Neural cell (in vitro differentiated cells): ENCODE measurements around the gene DLL1. TPM values are rescaled to one million over a fixed set of nuclear protein-coding genes. Genes with fewer than 3 reads are reported as not detected.

Source experiments
- H2AFZ ChIP-seq: fragments of 200-600, 300-800 bp; sonication (generic), shearing (Covaris generic); 2 replicates; pipeline ENCODE4 v1.6.0; 2014; ENCODE audit warnings: low read depth, mild to moderate bottlenecking, antibody characterized with exemption, low read length, moderate library complexity
- H3F3A ChIP-seq: fragments of 200-600 bp; shearing (Covaris generic); 2 replicates; pipeline ENCODE4 v1.6.1; 2016; ENCODE audit warnings: mild to moderate bottlenecking, moderate library complexity, mixed read lengths, antibody characterized with exemption, low read length; ENCODE audit not compliant: insufficient read depth, poor library complexity, severe bottlenecking
- H3K27ac ChIP-seq: fragments of 200-600, 300-800 bp; sonication (generic), shearing (Covaris generic); 2 replicates; pipeline ENCODE4 v1.5.1; 2014; ENCODE audit warnings: mild to moderate bottlenecking, low read length, moderate library complexity
- H3K27me3 ChIP-seq: fragments of 300-800, 200-600 bp; sonication (generic), shearing (Covaris generic); 2 replicates; pipeline ENCODE4 v1.6.0; 2014; ENCODE audit warnings: mild to moderate bottlenecking, low read depth, low read length, moderate library complexity; ENCODE audit not compliant: insufficient read depth
- H3K36me3 ChIP-seq: fragments of 300-800, 200-600 bp; sonication (generic), shearing (Covaris generic); 2 replicates; pipeline ENCODE4 v1.5.1; 2014; ENCODE audit warnings: mild to moderate bottlenecking, antibody characterized with exemption, low read length, moderate library complexity; ENCODE audit not compliant: insufficient read depth
- H3K4me2 ChIP-seq: fragments of 300-800, 200-600 bp; sonication (generic), shearing (Covaris generic); 2 replicates; pipeline ENCODE4 v1.6.0; 2014; ENCODE audit warnings: mild to moderate bottlenecking, low read length
- H3K4me3 ChIP-seq: fragments of 300-800, 200-600 bp; sonication (generic), shearing (Covaris generic); 2 replicates; pipeline ENCODE4 v1.5.1; 2014; ENCODE audit warnings: mild to moderate bottlenecking, low read length, moderate library complexity
- H3K79me2 ChIP-seq: fragments of 200-600 bp; shearing (Covaris generic); replicated peaks from 2 replicates; pipeline ENCODE4 v1.6.0; 2014; ENCODE audit warnings: mild to moderate bottlenecking, low read length, moderate library complexity; ENCODE audit not compliant: insufficient read depth
- H3K9ac ChIP-seq: fragments of 300-800, 200-600 bp; sonication (generic), shearing (Covaris generic); 2 replicates; pipeline ENCODE4 v1.6.1; 2016; ENCODE audit warnings: mild to moderate bottlenecking, low read length, mixed read lengths
- H3K9me2 ChIP-seq: fragments of 200-600 bp; shearing (Covaris generic); 2 replicates; pipeline ENCODE4 v1.6.1; 2016; ENCODE audit warnings: mild to moderate bottlenecking, low read length, mixed read lengths; ENCODE audit not compliant: insufficient read depth
- H3K9me3 ChIP-seq: fragments of 200-600, 300-800 bp; sonication (generic), shearing (Covaris generic); 2 replicates; pipeline ENCODE4 v1.6.1; 2016; ENCODE audit warnings: mild to moderate bottlenecking, mixed run types, low read length, moderate library complexity, mixed read lengths
- H4K20me1 ChIP-seq: fragments of 200-600 bp; shearing (Covaris generic); 2 replicates; pipeline ENCODE4 v1.6.1; 2016; ENCODE audit warnings: mild to moderate bottlenecking, mixed run types; ENCODE audit not compliant: insufficient read depth
- CTCF ChIP-seq: fragments of 450-650 bp; IDR thresholded peaks from 2 replicates; pipeline ENCODE4 v1.5.1; 2014; ENCODE audit warnings: antibody characterized with exemption, mild to moderate bottlenecking, moderate library complexity; ENCODE audit not compliant: poor library complexity, severe bottlenecking
- EP300 ChIP-seq: fragments of 450-650 bp; conservative IDR thresholded peaks from 2 replicates; pipeline ENCODE4 v1.6.1; 2014; ENCODE audit warnings: antibody characterized with exemption, mild to moderate bottlenecking, moderate library complexity; ENCODE audit not compliant: poor library complexity, severe bottlenecking
- EZH2 ChIP-seq: fragments of 200-600, 300-800 bp; shearing (Covaris generic), sonication (generic); IDR thresholded peaks from 2 replicates; pipeline ENCODE4 v1.6.1; 2014; ENCODE audit warnings: antibody characterized with exemption, low read length, borderline replicate concordance, mild to moderate bottlenecking; ENCODE audit not compliant: insufficient read depth, poor library complexity, severe bottlenecking
- MXI1 ChIP-seq: fragments of 450-650 bp; conservative IDR thresholded peaks from 2 replicates; pipeline ENCODE4 v1.6.1; 2014; ENCODE audit warnings: antibody characterized with exemption, mild to moderate bottlenecking; ENCODE audit not compliant: poor library complexity, severe bottlenecking
- POLR2AphosphoS5 ChIP-seq: IDR thresholded peaks from 2 replicates; pipeline ENCODE4 v1.6.1; 2012
- RAD21 ChIP-seq: fragments of 450-650 bp; conservative IDR thresholded peaks from 2 replicates; pipeline ENCODE4 v1.6.1; 2014; ENCODE audit warnings: antibody characterized with exemption, mild to moderate bottlenecking, moderate library complexity
- REST ChIP-seq: IDR thresholded peaks from 2 replicates; pipeline ENCODE4 v1.6.1; 2012; ENCODE audit warnings: borderline replicate concordance
- SMC3 ChIP-seq: fragments of 450-650 bp; conservative IDR thresholded peaks from 2 replicates; pipeline ENCODE4 v1.6.1; 2014; ENCODE audit warnings: antibody characterized with exemption, mild to moderate bottlenecking, moderate library complexity; ENCODE audit not compliant: poor library complexity
- TAF1 ChIP-seq: IDR thresholded peaks from 2 replicates; pipeline ENCODE4 v1.6.1; 2012; ENCODE audit warnings: low read depth
- polyA plus RNA-seq: library from polyadenylated mRNA; depleted of rRNA; stranded (reverse); fragments of >200 nt; gene quantifications from 2 replicates; pipeline ENCODE4 v1.2.3, GENCODE V29; 2014

Gene DLL1
- polyA plus RNA-seq, 1 donor from 2014 or later = 26.1 TPM

- no peak overlapping the region for H3K27ac ChIP-seq
- H2AFZ ChIP-seq = no peak overlapping the region
- H3F3A ChIP-seq = no peaks in the 10 kb centered on the region
- no peak overlapping the region for H3K9ac ChIP-seq
- peak overlapping the region; percentile 32 for H3K4me2 ChIP-seq
- H3K9me2 ChIP-seq = no peaks in the 10 kb centered on the region
- TF ChIP-seq CTCF (no peak), POLR2AphosphoS5 (no peak), RAD21 (no peak), REST (no peak), EZH2 (no peak), TAF1 (no peak), SMC3 (no peak), MXI1 (no peak), EP300 (no peak)
- H3K9me3 ChIP-seq = no peaks in the 10 kb centered on the region
- no peaks in the 10 kb centered on the region for H3K27me3 ChIP-seq
- peak overlapping the region; percentile 81 for H3K4me3 ChIP-seq
- no peaks in the 10 kb centered on the region for H3K36me3 ChIP-seq
- no peaks in the 10 kb centered on the region for H4K20me1 ChIP-seq
- H3K79me2 ChIP-seq = peaks cover 11% of the 10 kb centered on the region
Observed at GRCh38 chr6:170308761-170309160, 17.9 kb upstream of the DLL1 start.

GRCh38 chr6:170307080-170307545, 16.2 kb upstream of the DLL1 start:
- Histone ChIP-seq H3K79me2 (peaks cover 11% of the 10 kb centered on the region), H2AFZ (peak overlapping the region; percentile 29)
- TF ChIP-seq RAD21 = no peak
- TF ChIP-seq EP300 = no peak
- no peak for TF ChIP-seq TAF1
- no peak for TF ChIP-seq SMC3
- no peak for TF ChIP-seq POLR2AphosphoS5
- no peak for TF ChIP-seq REST
- TF ChIP-seq MXI1 = no peak
- no peak for TF ChIP-seq CTCF
- no peak for TF ChIP-seq EZH2

More at GRCh38 chr6:170307080-170307545, 16.2 kb upstream of the DLL1 start:
- Histone ChIP-seq H3K4me2 (peak overlapping the region; percentile 43), H3K27ac (peak overlapping the region; percentile 64), H3K27me3 (no peaks in the 10 kb centered on the region), H3K36me3 (no peaks in the 10 kb centered on the region), H3K9ac (peak overlapping the region; percentile 72), H3K9me3 (no peaks in the 10 kb centered on the region), H3K4me3 (peak overlapping the region; percentile 81), H3K9me2 (no peaks in the 10 kb centered on the region), H3F3A (no peaks in the 10 kb centered on the region), H4K20me1 (no peaks in the 10 kb centered on the region)
